H4 (cell line): Measurements from ENCODE around the gene BBX. TPM values are rescaled to one million over a fixed set of nuclear protein-coding genes. Genes with fewer than 3 reads are reported as not detected.

Experiments
- DNase-seq: peaks from one replicate; pipeline ENCODE4 v3.0.0-alpha.2; 2015; ENCODE audit warnings: low spot score
- total RNA-seq: library from RNA; depleted of rRNA; stranded (reverse); fragments of >200 nt; shearing (Covaris generic); gene quantifications from 2 replicates; pipeline ENCODE4 v1.2.3, GENCODE V29; 2014

Gene BBX
- total RNA-seq, 1 experiment from 2014 or later = 30.6 TPM

DNA sequence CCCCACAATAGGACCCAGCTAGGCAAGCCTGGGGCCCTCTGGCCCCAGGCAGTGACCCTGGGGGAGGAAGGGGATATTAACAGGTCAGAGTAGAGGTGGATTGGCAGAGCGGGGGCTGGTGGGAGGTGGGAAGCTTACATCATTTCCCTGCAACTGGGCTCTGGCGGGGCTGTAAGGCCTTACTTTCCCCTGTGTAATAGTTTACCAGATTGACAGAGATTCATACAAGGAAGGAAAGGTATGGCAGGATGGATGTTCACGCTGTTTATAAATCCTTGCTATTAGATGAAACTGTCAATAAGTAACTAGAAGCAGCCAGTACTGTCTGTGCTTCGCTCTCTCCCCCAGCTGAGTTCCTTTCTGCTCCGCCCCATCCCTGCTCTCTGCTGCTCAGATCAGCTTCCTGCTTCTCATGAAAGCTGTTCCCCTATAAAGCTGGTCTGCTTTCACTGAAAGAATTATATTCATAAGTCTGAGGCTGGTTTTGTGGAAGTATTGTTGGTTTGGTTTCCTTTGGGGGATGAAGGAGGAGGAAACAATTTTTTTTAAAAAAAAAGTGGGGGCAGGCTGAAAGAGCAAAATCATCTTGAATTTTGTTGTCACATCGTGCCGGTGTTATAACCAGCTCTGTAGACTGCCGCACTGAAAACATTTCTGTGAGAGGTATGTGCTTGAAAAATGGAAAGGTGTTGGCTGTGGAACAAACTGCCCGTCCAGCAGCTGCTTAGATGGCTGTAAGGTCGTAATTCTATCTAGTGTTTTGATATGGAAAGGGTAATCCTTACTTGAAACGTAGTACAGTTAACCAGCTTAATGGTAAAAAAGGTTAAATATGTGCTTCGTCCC, 76.4 kb downstream of the BBX start:
- DNase-seq = no peak

DNA sequence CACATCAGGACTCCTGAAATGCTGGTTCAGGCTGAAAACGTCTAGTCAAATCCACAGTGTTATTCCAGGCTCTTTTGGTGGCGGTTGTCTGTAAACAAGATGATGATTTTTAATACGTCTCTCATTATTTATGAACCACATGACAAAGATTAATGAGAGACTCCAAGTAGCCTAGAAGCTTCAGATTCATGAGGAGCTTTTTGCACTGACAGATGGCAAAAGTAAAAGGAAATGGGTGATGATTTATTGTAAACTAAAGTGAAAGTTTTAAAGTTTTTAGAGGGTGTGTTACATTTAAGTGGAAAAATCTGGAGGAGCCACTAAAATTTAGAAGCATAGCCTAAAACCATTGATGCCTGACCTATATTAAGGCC, 77.0 kb downstream of the BBX start:
- no peak for DNase-seq

GRCh38 chr3:107600780-107601179, 78.0 kb downstream of the BBX start:
- no peak for DNase-seq

DNA sequence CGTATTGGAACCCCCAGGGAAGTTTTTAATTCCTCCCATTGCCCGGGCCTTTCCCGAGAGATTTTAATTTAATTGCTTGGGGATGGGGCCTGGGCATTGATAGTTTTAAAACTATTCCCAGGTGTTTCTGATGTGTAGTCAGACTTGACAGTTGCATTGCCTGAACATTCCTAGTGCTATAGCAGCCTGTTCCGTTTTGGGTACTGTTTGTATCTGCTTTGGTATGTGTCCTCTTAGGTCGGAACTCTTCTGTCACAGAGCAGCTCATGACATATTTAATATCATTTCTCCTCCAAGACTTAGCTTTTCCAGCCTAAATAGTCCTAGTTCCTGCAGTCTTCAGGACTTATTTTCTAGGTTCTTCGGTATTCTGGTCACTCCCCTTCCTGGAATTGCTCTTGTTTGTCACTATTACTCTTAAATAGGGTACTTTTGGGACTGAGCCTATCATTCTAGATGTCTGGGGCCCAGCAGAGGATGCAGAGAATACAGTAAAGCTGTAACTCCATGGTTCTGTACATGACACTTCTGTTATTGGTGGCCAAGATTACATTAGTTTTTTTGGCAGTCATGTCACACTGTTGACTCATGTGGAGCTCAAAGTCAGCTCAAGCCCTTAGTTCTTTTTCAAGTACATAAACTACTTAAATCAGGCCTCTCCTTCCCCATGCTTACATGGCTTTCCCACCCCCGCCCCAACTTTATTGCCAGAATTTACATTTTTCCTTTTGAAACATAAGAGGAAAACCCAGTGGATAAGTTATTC, 81.5 kb downstream of the BBX start:
- DNase-seq = no peak

GRCh38 chr3:107611775-107612469, 89.2 kb downstream of the BBX start:
- no peak for DNase-seq

DNA sequence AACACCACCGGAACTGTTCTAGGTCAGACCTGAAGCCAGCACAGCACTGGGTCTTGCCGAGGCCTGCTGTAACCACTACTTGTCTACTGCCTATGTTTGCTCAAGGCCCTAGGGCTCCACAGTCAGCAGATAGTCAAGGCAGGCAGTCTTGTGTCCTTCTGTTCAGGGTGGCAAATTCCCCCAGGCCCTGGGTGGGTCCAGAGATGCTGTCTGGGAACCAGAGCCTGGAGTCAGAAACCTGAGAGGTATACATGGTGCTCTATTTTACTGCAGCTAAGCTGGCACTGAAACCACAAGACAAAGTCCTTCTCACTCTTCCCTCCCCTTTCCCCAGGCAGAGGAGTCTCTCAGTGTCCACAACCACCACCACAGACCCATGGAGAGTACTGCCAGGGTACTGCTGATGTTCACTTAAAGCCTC, 89.9 kb downstream of the BBX start:
- no peak for DNase-seq

DNA sequence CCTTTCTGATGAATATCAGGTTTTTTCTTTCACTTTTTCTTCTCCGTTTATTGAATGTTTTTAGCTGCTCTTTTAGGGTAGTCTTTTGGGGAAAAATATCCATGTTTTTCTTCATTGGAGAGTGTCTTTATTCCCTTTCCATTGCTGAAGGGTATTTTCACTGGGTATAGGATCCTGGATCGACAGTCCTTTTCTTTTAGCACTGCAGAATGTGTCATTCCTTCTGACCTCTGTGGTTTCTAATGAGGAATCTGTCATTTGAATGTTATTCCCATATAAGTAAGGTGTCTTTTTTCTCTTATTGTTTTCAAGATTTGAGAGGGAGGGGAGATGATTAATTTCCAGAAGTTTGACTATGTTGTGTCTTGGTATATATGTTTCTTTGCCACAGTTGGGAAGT, 96.8 kb downstream of the BBX start:
- no peak for DNase-seq

GRCh38 chr3:107620534-107620933, 97.8 kb downstream of the BBX start:
- DNase-seq = no peak

GRCh38 chr3:107621465-107621864, 98.7 kb downstream of the BBX start:
- no peak for DNase-seq

- DNase-seq = no peak
These were observed 105.3 kb downstream of the BBX start for GRCh38 chr3:107627962-107628542.

- DNase-seq = peak; percentile 58
These were observed 106.8 kb downstream of the BBX start for GRCh38 chr3:107629566-107629965.

DNA sequence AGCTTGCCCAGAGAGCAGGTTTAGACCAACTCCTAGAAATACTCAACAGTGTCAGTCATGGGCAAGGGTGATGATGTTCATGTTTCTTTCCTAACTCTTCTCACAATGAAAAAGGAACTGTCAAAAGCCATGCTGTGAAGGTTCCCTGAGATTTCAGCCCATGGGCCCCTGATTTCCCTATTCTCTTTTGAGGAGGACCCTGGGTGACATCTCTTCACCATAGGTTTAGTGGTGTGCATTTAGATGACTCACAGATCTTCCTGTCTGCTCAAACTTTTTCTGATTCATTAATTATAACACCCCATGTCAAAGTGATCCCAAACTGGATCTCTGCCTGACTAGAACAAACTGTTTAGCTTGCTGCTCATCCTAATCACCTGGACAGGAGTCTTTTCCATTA, 108.0 kb downstream of the BBX start:
- no peak for DNase-seq

DNA sequence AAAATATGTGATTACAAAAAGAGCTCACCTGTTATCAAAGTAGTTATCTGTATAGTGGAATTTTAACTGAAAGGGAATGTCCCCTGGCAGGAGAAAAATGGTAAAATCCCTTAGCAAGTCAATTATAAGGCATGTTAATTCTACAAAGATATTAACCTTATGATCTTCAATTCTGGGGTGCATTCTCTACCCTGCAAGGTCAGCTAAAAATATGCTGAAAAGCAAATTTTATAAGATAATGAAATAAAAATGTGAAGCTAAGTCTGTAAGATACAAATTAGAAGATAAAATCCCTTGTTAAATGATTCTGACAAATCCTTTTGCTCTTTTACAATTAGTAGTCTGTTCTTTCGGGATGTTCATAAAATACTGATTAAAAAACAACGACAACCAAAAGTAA, 109.8 kb downstream of the BBX start:
- no peak for DNase-seq

GRCh38 chr3:107633327-107634098, 110.8 kb downstream of the BBX start:
- DNase-seq = no peak

- no peak for DNase-seq
These were observed 111.3 kb downstream of the BBX start for GRCh38 chr3:107634099-107634489.

DNA sequence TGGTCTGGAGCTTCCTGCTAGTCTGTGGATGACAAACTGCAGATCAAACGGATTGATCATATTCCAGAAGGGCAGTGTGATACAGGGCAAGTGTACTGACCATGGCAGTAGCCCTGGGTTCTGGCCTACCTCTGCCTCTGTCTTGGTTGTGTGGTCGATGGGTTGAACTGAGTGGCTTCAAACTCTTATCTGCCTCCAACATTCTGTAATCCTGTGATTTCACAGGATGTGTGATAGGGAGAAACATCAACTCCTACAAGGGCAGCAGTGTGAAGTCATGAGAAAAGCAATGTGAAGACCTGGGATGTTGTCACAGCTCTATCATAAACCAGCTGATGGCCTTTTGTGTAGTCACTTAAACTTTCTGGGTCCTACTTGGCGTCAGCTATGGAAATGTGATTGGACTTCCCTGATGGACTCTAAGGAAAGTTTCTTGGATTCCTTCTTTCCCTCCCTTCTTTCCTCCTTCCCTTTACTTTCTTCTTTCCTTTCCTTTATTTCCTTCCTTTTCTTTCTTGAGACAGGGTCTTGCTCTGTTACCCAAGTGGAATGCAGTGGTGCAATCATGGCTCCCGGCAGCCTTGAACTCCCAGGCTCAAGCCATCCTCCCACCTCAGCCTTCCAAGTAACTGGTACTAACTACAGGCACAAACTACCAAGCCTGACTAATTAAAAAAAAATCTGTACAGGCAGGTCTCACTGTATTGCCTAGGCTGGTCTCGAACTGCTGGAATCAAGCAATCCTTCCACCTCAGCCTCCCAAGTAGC, 114.8 kb downstream of the BBX start:
- no peak for DNase-seq

GRCh38 chr3:107641572-107642307, 119.0 kb downstream of the BBX start:
- DNase-seq = no peak

DNA sequence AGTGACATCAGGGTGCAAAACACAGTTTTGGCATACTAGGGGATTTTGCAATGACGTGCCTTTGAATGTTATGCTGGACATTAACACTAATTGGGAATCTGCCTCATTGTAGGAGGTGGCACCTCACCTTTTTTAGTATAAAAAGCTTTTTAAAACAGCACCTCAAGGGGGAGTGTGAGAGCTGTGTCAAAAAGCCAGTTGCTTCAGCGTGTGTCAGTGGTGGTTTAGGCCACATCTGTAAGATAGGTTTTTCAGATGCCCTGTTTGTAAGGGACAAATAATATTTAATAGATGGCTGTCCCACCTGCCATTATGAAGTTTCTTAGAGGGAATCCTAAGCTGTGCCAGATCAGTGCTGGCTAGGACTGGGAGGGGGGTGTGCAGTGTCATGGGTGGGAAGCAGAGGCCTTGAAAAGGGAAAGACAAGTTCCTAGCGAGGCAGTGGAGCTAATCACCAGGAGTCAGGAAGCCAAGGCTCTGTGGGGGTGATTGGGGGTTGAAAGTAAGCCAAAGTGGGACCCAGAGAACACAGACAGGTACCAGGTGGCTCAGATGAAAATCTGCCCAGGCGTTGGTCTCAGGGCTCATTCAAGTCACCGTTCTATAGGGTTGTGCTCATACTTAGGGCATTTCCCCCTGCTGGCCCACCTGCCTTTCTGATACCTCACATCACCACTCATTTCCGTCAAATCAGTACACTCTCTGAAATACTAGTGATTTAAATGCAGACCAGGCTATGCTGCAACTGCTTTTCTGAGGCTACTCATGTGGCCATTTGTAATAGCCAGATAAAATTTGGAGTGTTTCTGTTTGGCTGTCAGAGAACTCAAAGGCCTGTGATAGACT, 120.5 kb downstream of the BBX start:
- DNase-seq = no peak

DNA sequence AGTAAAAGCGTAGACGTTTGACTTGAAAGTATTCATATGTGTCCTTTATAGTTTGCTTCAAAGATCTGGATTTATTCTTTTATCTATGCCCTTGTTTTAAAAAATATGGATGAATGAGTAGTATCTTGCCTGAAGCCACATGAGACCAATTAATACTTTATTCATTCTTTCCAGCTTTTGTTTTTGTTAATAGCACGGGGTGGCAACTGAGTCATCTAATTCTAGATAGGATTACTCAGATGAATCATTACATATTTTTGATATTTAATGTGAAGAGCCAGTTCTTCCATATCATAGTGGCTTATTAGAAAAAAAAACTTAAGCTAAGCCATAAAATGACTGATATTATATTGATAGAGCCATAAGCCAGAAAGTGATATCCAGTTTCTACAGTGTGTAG, 121.9 kb downstream of the BBX start:
- no peak for DNase-seq
